NCI-H2029 treated with DMSO at 0.1 percent for 48 hours (cell line): ENCODE measurements around the gene KAT2A.

Experiments
- DNase-seq: peaks from one replicate; lab custom pipeline; 2025; lab: John Stamatoyannopoulos, UW

The KAT2A gene

GRCh38 chr17:42094375-42095069 is 26.6 kb downstream of the KAT2A start:
- DNase-seq, result no peak

- DNase-seq, result no peak
Observed at GRCh38 chr17:42092939-42093338, 28.2 kb downstream of the KAT2A start.

GRCh38 chr17:42090964-42091790 is 30.0 kb downstream of the KAT2A start:
- DNase-seq, result no peak

- no peak for DNase-seq
Observed at GRCh38 chr17:42088736-42089135, 32.4 kb downstream of the KAT2A start.

- no peak for DNase-seq
Observed at GRCh38 chr17:42087736-42088705, 33.1 kb downstream of the KAT2A start.

- DNase-seq, result no peak
Observed at GRCh38 chr17:42087042-42087701, 34.0 kb downstream of the KAT2A start.

- DNase-seq, result no peak
Observed at GRCh38 chr17:42081516-42082129, 39.5 kb downstream of the KAT2A start.

GRCh38 chr17:42079541-42079940 is 41.6 kb downstream of the KAT2A start:
- no peak for DNase-seq

GRCh38 chr17:42078396-42079043 is 42.6 kb downstream of the KAT2A start:
- DNase-seq, result no peak

- DNase-seq, result no peak
Observed at GRCh38 chr17:42077755-42078154, 43.4 kb downstream of the KAT2A start.

GRCh38 chr17:42076797-42077559 is 44.2 kb downstream of the KAT2A start:
- DNase-seq, result no peak

- DNase-seq, result no peak
Observed at GRCh38 chr17:42075789-42076188, 45.4 kb downstream of the KAT2A start.

GRCh38 chr17:42072323-42073187 is 48.6 kb downstream of the KAT2A start:
- DNase-seq, result no peak

- DNase-seq, result no peak
Observed at GRCh38 chr17:42071810-42072209, 49.4 kb downstream of the KAT2A start.

- no peak for DNase-seq
Observed at GRCh38 chr17:42068979-42069378, 52.2 kb downstream of the KAT2A start.

GRCh38 chr17:42067371-42068091 is 53.6 kb downstream of the KAT2A start:
- no peak for DNase-seq

GRCh38 chr17:42065201-42065600 is 56.0 kb downstream of the KAT2A start:
- no peak for DNase-seq
